OCI-M1 (cell line): ENCODE data around the gene ZNF148.
A peak's percentile ranks its signal among the peaks of the same experiment; 100 is the strongest.

Source experiments
- DNase-seq: peaks from one replicate; lab custom pipeline; 2025; lab: John Stamatoyannopoulos, UW

Gene ZNF148

GRCh38 chr3:125332504-125332903 lies 42.6 kb downstream of the ZNF148 start:
- peak; percentile 14 for DNase-seq

- no peak for DNase-seq
Observed at GRCh38 chr3:125331243-125331642, 43.9 kb downstream of the ZNF148 start.

GRCh38 chr3:125326957-125327356 lies 48.2 kb downstream of the ZNF148 start:
- DNase-seq, result peak; percentile 7

GRCh38 chr3:125325746-125326145 lies 49.4 kb downstream of the ZNF148 start:
- DNase-seq, result no peak

- DNase-seq, result no peak
Observed at GRCh38 chr3:125324341-125324740, 50.8 kb downstream of the ZNF148 start.

GRCh38 chr3:125322917-125323316 lies 52.2 kb downstream of the ZNF148 start:
- DNase-seq, result no peak

- no peak for DNase-seq
Observed at GRCh38 chr3:125322166-125322565, 53.0 kb downstream of the ZNF148 start.

- no peak for DNase-seq
Observed at GRCh38 chr3:125319765-125320164, 55.4 kb downstream of the ZNF148 start.

GRCh38 chr3:125318871-125319270 lies 56.3 kb downstream of the ZNF148 start:
- DNase-seq, result no peak

GRCh38 chr3:125318167-125318865 lies 56.8 kb downstream of the ZNF148 start:
- no peak for DNase-seq

GRCh38 chr3:125317761-125318160 lies 57.4 kb downstream of the ZNF148 start:
- DNase-seq, result no peak

GRCh38 chr3:125316949-125317348 lies 58.2 kb downstream of the ZNF148 start:
- DNase-seq, result no peak

GRCh38 chr3:125316246-125316645 lies 58.9 kb downstream of the ZNF148 start:
- DNase-seq, result no peak

- DNase-seq, result no peak
Observed at GRCh38 chr3:125313060-125313635, 62.0 kb downstream of the ZNF148 start.

- peak; percentile 84 for DNase-seq
Observed at GRCh38 chr3:125310623-125311081, 64.5 kb downstream of the ZNF148 start.

- DNase-seq, result no peak
Observed at GRCh38 chr3:125309476-125309875, 65.6 kb downstream of the ZNF148 start.

- DNase-seq, result no peak
Observed at GRCh38 chr3:125306620-125307019, 68.5 kb downstream of the ZNF148 start.

- no peak for DNase-seq
Observed at GRCh38 chr3:125302932-125303331, 72.2 kb downstream of the ZNF148 start.

GRCh38 chr3:125300416-125300815 lies 74.7 kb downstream of the ZNF148 start:
- no peak for DNase-seq

GRCh38 chr3:125294411-125294810 lies 80.7 kb downstream of the ZNF148 start:
- no peak for DNase-seq

GRCh38 chr3:125292015-125292414 lies 83.1 kb downstream of the ZNF148 start:
- DNase-seq, result no peak

- no peak for DNase-seq
Observed at GRCh38 chr3:125289429-125289981, 85.6 kb downstream of the ZNF148 start.

- DNase-seq, result no peak
Observed at GRCh38 chr3:125287248-125287647, 87.9 kb downstream of the ZNF148 start.

- no peak for DNase-seq
Observed at GRCh38 chr3:125281381-125281780, 93.7 kb downstream of the ZNF148 start.
